B cell (primary cell): ENCODE data around the gene WDR82. TPM values are rescaled to one million over a fixed set of nuclear protein-coding genes. Genes with fewer than 3 reads are reported as not detected.

Source experiments
- ATAC-seq: fragments of 200-7000 bp; cut with Tn5 transposase; one replicate; pipeline ENCODE4 v1.10.0; 2021; ENCODE audit warnings: low read depth, mild to moderate bottlenecking, moderate number of reproducible peaks, moderate library complexity
- CTCF ChIA-PET: fragments of 350-600 bp; sonication (Branson Sonifier 250); formaldehyde crosslinking; loops from one replicate; lab custom pipeline; 2021; ENCODE audit warnings: antibody characterized with exemption, inconsistent platforms; lab: Charles Lee
- POLR2A ChIA-PET: fragments of 350-600 bp; sonication (Branson Sonifier 250); formaldehyde crosslinking; loops from one replicate; lab custom pipeline; 2021; ENCODE audit warnings: antibody characterized with exemption; lab: Charles Lee
- DNase-seq: peaks from one replicate; pipeline ENCODE4 v3.0.0; 2013
- H2AFZ ChIP-seq: 2 replicates; pipeline ENCODE4 v1.6.1; 2012; ENCODE audit warnings: mild to moderate bottlenecking, low read depth, low read length; ENCODE audit not compliant: insufficient read depth, poor library complexity, severe bottlenecking
- H3K27ac ChIP-seq, 2 donors: 1 replicate in 1 of 2; 2 replicates in 1 of 2; pipeline ENCODE4 v1.5.1; 2012 to 2013; ENCODE audit warnings: low read length in 2 of 2, mild to moderate bottlenecking in 2 of 2, moderate library complexity in 1 of 2
- H3K27me3 ChIP-seq, 4 experiments: fragments of 200-600 bp in 1 of 4; sonication (generic) in 1 of 4; replicated peaks in 1 of 4; 1 replicate in 2 of 4; 2 replicates in 2 of 4; pipeline versions ENCODE4 v1.6.1 to v1.7.0; 2013 to 2016; ENCODE audit warnings: low read length in 3 of 4, mild to moderate bottlenecking in 2 of 4, mixed read lengths in 1 of 4, moderate library complexity in 1 of 4; ENCODE audit not compliant: insufficient read depth in 4 of 4, control insufficient read depth in 3 of 4; ENCODE audit errors: control extremely low read depth in 1 of 4
- H3K36me3 ChIP-seq, 2 experiments: replicated peaks in 1 of 2; 1 replicate in 1 of 2; 2 replicates in 1 of 2; pipeline versions ENCODE4 v1.6.1 to v1.7.1; 2013; ENCODE audit warnings: low read length in 1 of 2; ENCODE audit not compliant: insufficient read depth in 2 of 2, control insufficient read depth in 1 of 2; ENCODE audit errors: control extremely low read depth in 1 of 2, extremely low read depth in 1 of 2
- H3K4me1 ChIP-seq, 2 donors: fragments of 200-600 bp in 1 of 2; sonication (generic) in 1 of 2; 1 replicate in 1 of 2; 2 replicates in 1 of 2; pipeline versions ENCODE4 v1.5.1 to v1.6.1; 2013 to 2017; ENCODE audit warnings: low read length in 2 of 2; ENCODE audit not compliant: control insufficient read depth in 2 of 2, insufficient read depth in 2 of 2
- H3K4me2 ChIP-seq: replicated peaks from 2 replicates; pipeline ENCODE3; 2012; ENCODE audit warnings: mild to moderate bottlenecking, low read depth, low read length; ENCODE audit not compliant: poor library complexity, severe bottlenecking
- H3K4me3 ChIP-seq, 5 experiments: fragments of 200-600 bp in 1 of 5; sonication (generic) in 1 of 5; 1 replicate in 3 of 5; 2 replicates in 2 of 5; pipeline versions ENCODE4 v1.5.1 to v1.7.0; 2011 to 2016; ENCODE audit warnings: low read length in 4 of 5, mild to moderate bottlenecking in 4 of 5, low read depth in 2 of 5, control low read depth in 1 of 5, moderate library complexity in 1 of 5; ENCODE audit not compliant: insufficient read depth in 1 of 5; ENCODE audit errors: control extremely low read depth in 1 of 5, extremely low read depth in 1 of 5
- H3K79me2 ChIP-seq: fragments of 200-600 bp; sonication (generic); one replicate; pipeline ENCODE4 v1.6.0; 2016; ENCODE audit warnings: low read length; ENCODE audit not compliant: control insufficient read depth, insufficient read depth
- H3K9ac ChIP-seq: fragments of 200-600 bp; sonication (generic); 2 replicates; pipeline ENCODE4 v1.6.1; 2017; ENCODE audit warnings: mild to moderate bottlenecking, low read length, moderate library complexity
- H3K9me3 ChIP-seq, 3 donors: one replicate each; pipeline versions ENCODE4 v1.6.1 to v1.7.1; 2013; ENCODE audit warnings: low read length in 2 of 3; ENCODE audit not compliant: control insufficient read depth in 2 of 3, insufficient read depth in 1 of 3; ENCODE audit errors: control extremely low read depth in 1 of 3
- H4K20me1 ChIP-seq: 2 replicates; pipeline ENCODE4 v1.6.0; 2012; ENCODE audit warnings: mild to moderate bottlenecking, low read length; ENCODE audit not compliant: insufficient read depth, control insufficient read depth, poor library complexity, severe bottlenecking
- H3K27ac Mint-ChIP-seq: one replicate; pipeline ENCODE4 v1.8.0; 2021; ENCODE audit warnings: mixed read lengths
- H3K27me3 Mint-ChIP-seq: one replicate; pipeline ENCODE4 v1.8.0; 2021; ENCODE audit warnings: mixed read lengths
- H3K4me1 Mint-ChIP-seq: one replicate; pipeline ENCODE4 v1.8.0; 2021; ENCODE audit warnings: mixed read lengths
- H3K4me3 Mint-ChIP-seq: one replicate; pipeline ENCODE4 v1.8.0; 2021; ENCODE audit warnings: mixed read lengths
- H3K9me3 Mint-ChIP-seq: one replicate; pipeline ENCODE4 v1.8.0; 2022; ENCODE audit warnings: mixed read lengths; ENCODE audit not compliant: insufficient read depth
- CTCF ChIP-seq: fragments of 200-600 bp; IDR thresholded peaks from one replicate; pipeline ENCODE4 v1.8.0; 2022; ENCODE audit warnings: antibody characterized with exemption, mild to moderate bottlenecking
- EZH2 ChIP-seq: IDR thresholded peaks from 2 replicates; pipeline ENCODE4 v1.6.1; 2012; ENCODE audit warnings: borderline replicate concordance, low read depth, mild to moderate bottlenecking, moderate library complexity, low read length; ENCODE audit not compliant: insufficient read depth, poor library complexity, severe bottlenecking
- WGBS: methylation state at CpG from one replicate; pipeline ENCODE4 v1.1.5; 2013; ENCODE audit warnings: missing lambda C conversion rate; ENCODE audit not compliant: insufficient coverage; 5-methylcytosine and 5-hydroxymethylcytosine counted together
- intact Hi-C: fragments of 100-400 bp; cut with micrococcal nuclease; formaldehyde crosslinking; loops from one replicate; pipeline ENCODE4 v1.10.0; 2022
- polyA plus RNA-seq: library from polyadenylated mRNA; depleted of rRNA; stranded (reverse); fragments of >200 nt; gene quantifications from 2 replicates; pipeline ENCODE4 v1.2.3, GENCODE V29; 2012
- total RNA-seq, 2 donors: library from RNA; stranded (reverse); fragments of 120-200 nt in 1 of 2; gene quantifications; 1 replicate in 1 of 2; 2 replicates in 1 of 2; pipeline versions ENCODE4 v1.2.3 to v1.2.4, GENCODE V29; 2013 to 2022

WDR82 gene
- total and polyA plus RNA-seq, 2 donors (not counting 1 experiment from before 2014, with no cell fraction given) = 27.8 to 101 TPM

GRCh38 chr3:52283306-52283705, 4.9 kb upstream of the WDR82 start:
- Histone ChIP-seq H3K9ac (no peak overlapping the region), H3K27ac (no peak overlapping the region), H3K4me3 (no peak overlapping the region), H3K9me3 (no peaks in the 10 kb centered on the region), H3K27me3 (no peaks in the 10 kb centered on the region), H3K4me2 (no peak overlapping the region), H2AFZ (no peak overlapping the region), H3K36me3 (no peaks in the 10 kb centered on the region), H3K4me1 (peaks cover 17 to 24% of the 10 kb centered on the region in 2 donors), H4K20me1 (no peaks in the 10 kb centered on the region), H3K79me2 (peaks cover 33% of the 10 kb centered on the region)
- 100% methylated on average over 1 of the region's 1 CpG for WGBS
- ATAC-seq = no peak
- ChIA-PET CTCF (interaction anchor here (1.2 to 17.5 kb wide), 4 partner anchors 43 to 61 kb away, joined by 3 to 265 read pairs (median 8); partner anchors contain the start of gene TLR9), POLR2A (interaction anchor here (0.6 kb wide), 1 partner anchor 58 kb away, joined by 3 read pairs; no protein-coding TSS in a partner anchor)
- H3K4me1 Mint-ChIP-seq = peaks cover 27% of the 10 kb centered on the region
- no peak overlapping the region for H3K27ac Mint-ChIP-seq
- TF ChIP-seq CTCF (no peak), EZH2 (no peak)
- DNase-seq = no peak
- H3K27me3 Mint-ChIP-seq = no peaks in the 10 kb centered on the region
- no peak overlapping the region for H3K4me3 Mint-ChIP-seq
- intact Hi-C loops = no loop called here
- no peaks in the 10 kb centered on the region for H3K9me3 Mint-ChIP-seq

GRCh38 chr3:52281981-52282801, 3.7 kb upstream of the WDR82 start:
- intact Hi-C loops = no loop called here
- Histone ChIP-seq H2AFZ (no peak overlapping the region), H3K9me3 (no peaks in the 10 kb centered on the region), H3K27ac (peak overlapping the region in 1 of 2 donors; percentile 32), H3K4me3 (no peak overlapping the region), H3K4me2 (no peak overlapping the region), H3K79me2 (peaks cover 39% of the 10 kb centered on the region), H3K27me3 (no peaks in the 10 kb centered on the region), H3K36me3 (no peaks in the 10 kb centered on the region), H3K9ac (no peak overlapping the region), H3K4me1 (peaks cover 17 to 24% of the 10 kb centered on the region in 2 donors), H4K20me1 (no peaks in the 10 kb centered on the region)
- Mint-ChIP-seq H3K9me3 (no peaks in the 10 kb centered on the region), H3K27ac (peak overlapping the region; percentile 50), H3K4me3 (no peak overlapping the region), H3K27me3 (no peaks in the 10 kb centered on the region), H3K4me1 (peaks cover 24% of the 10 kb centered on the region)
- ChIA-PET POLR2A (interaction anchor here (0.8 kb wide), 1 partner anchor 57 kb away, joined by 4 read pairs; the partner anchor contains the start of gene TLR9), CTCF (interaction anchor here (0.7 to 17.5 kb wide), 7 partner anchors 10 to 60 kb away, joined by 3 to 265 read pairs (median 6); partner anchors contain the start of gene TLR9)
- ATAC-seq (no peak), DNase-seq (no peak)
- 39% methylated on average over 8 of the region's 8 CpGs for WGBS
- TF ChIP-seq EZH2 (no peak), CTCF (no peak)
